Peyer's patch (tissue), 4 donors: ENCODE measurements around the gene SCGB1C2.

Source experiments
- POLR2A ChIP-seq, 2 donors: fragments of 450-650 bp; IDR thresholded peaks; one replicate each; pipeline ENCODE4 v1.5.1; 2017; ENCODE audit warnings: antibody characterized with exemption in 2 of 2, mild to moderate bottlenecking in 2 of 2, moderate library complexity in 2 of 2
- TF ChIP-seq, protein P1 (sequence below), 6 experiments: fragments of 450-650 bp in 4 of 6; fragments of 200-600 bp in 2 of 6; sonication (generic) in 1 of 6; IDR thresholded peaks; one replicate each; pipeline ENCODE4 v1.5.1; 2017 to 2019; ENCODE audit warnings: antibody characterized with exemption in 6 of 6, mild to moderate bottlenecking in 3 of 6, moderate library complexity in 1 of 6

DNA sequence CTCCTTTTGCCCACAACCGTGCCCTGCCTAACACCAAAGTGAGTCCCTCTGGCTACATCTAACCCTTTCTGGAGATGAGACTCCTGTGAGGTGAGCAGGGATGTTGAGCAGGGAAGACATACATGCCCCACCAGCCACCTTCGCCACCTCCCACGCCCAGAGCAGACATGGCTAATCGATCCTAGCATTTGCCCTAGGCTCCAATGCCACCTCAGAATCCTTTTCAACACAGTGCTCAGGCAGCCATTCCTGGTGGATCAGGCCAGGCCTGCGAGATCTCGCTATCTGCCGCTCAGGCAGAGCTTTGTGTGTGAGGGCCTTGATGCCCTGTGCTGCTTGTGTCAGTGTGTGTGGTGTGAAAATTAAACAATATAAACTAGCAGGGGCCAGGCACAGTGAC is 21.0 kb downstream of the SCGB1C2 start:
- TF ChIP-seq, protein P1, sequence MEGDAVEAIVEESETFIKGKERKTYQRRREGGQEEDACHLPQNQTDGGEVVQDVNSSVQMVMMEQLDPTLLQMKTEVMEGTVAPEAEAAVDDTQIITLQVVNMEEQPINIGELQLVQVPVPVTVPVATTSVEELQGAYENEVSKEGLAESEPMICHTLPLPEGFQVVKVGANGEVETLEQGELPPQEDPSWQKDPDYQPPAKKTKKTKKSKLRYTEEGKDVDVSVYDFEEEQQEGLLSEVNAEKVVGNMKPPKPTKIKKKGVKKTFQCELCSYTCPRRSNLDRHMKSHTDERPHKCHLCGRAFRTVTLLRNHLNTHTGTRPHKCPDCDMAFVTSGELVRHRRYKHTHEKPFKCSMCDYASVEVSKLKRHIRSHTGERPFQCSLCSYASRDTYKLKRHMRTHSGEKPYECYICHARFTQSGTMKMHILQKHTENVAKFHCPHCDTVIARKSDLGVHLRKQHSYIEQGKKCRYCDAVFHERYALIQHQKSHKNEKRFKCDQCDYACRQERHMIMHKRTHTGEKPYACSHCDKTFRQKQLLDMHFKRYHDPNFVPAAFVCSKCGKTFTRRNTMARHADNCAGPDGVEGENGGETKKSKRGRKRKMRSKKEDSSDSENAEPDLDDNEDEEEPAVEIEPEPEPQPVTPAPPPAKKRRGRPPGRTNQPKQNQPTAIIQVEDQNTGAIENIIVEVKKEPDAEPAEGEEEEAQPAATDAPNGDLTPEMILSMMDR (IDR thresholded peaks at IDR 0.05): no peak
- no peak for TF ChIP-seq POLR2A (IDR thresholded peaks at IDR 0.05)
